ENCODE data around the gene SLC10A3.

SLC10A3 gene

GRCh38 chrX:154437971-154438893, 52.2 kb downstream of the SLC10A3 start:
- no peak for DNase-seq (ENCODE audit: low spot score)
